Fibroblast of skin of right quadriceps (primary cell): Measurements from ENCODE around the gene S100A13.
"Not testable (repeated sequence)": the region's sequence is repeated elsewhere in the genome, so short reads cannot be mapped to it uniquely, and the experiment has no call there.

Source experiments
- DNase-seq: peaks from one replicate; pipeline ENCODE4 v3.0.0-alpha.2; 2013

S100A13 gene

DNA sequence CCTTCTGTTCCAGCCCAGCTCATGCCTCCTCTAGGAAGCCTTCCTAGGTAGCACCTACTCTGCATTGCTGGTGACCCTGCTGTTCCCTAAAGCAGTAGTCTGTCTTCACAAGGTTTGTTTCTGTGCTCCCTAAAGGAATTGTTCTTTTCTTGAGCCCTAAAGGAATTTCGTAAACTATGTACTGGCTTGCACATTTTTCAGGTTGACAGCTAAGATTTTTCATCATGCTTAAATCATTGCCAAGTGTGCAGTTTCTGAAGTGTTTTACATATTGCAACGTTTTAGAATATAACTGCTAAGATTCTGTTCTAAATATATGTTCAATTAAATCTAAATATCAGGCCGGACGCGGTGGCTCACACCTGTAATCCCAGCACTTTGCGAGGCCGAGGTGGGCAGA is 27.5 kb downstream of the S100A13 start:
- no peak for DNase-seq

GRCh38 chr1:153598309-153599172 is 28.8 kb downstream of the S100A13 start:
- DNase-seq: peak; percentile 74

DNA sequence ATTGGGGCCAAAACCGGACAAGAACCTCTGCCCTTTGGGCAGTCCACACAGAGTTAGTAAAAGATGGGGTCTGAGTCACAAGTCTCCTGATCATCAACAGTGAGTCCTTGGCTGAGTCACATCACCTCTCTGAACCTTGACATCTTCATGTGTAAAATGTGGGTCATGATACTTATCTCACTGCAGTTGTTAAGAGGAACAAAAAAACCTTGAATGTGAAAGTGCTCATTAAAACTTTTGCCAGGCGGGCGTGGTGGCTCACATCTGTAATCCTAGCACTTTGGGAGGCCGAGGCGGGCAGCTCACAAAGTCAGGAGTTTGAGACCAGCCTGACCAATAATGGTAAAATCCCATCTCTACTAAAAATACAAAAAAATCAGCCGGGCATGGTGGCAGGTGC is 30.1 kb downstream of the S100A13 start:
- DNase-seq: no peak

DNA sequence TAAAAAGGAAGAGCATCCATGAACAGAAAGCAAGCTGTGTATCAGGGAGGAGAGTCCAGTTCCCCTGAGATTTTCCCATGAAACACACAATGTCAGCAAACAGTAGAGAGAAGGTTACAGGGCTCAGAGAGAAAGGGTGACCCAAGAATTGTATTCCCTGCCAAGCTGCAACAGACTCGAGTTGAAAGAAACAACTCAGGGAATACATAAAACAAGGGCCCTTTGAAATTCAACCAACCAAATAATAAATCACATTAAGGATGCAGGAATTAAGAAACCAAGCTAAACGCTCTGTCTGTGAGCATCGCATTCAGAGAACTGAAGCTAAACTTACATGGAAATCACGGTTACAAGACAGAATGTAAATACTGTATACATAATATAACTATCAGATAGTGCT is 34.6 kb downstream of the S100A13 start:
- no peak for DNase-seq

GRCh38 chr1:153588482-153588881 is 38.8 kb downstream of the S100A13 start:
- DNase-seq: no peak

DNA sequence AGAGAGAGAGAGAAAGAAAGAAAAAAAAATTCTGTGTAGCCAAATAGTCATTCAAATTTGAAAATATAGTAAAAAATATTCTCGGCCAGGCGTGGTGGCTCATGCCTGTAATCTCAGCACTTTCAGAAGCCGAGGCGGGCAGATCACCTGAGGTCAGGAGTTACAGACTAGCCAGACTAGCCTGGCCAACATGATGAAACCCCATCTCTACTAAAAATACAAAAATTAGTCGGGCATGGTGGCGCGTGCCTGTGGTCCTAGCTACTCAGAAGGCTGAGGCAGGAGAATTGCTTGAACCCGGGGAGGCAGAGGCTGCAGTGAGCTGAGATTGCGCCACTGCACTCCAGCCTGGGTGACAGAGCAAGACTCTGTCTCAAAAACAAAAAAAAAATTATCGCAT is 39.3 kb downstream of the S100A13 start:
- not testable (repeated sequence) for DNase-seq

- DNase-seq: no peak
Measured at GRCh38 chr1:153587314-153587713, 40.0 kb downstream of the S100A13 start.

GRCh38 chr1:153586347-153586746 is 41.0 kb downstream of the S100A13 start:
- no peak for DNase-seq

GRCh38 chr1:153585006-153585405 is 42.3 kb downstream of the S100A13 start:
- DNase-seq: no peak

DNA sequence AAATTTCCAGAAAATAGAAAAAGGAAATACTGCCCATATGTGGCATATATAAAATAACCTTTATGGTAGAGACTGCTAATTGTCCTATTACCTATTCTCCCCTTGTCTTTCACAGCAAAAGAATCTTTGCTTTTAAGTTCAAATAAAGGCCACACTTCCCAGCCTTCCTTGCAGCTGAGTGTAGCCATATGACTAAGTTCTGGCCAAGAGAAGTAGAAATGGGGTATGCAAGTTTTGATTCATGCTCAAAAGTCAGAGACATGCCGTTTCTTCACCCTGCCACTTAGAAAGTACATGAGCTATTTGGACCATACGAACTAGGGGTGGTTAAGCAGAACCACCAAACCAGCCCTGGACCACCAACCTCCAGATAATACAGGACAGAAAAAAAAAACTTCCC is 43.3 kb downstream of the S100A13 start:
- DNase-seq: peak; percentile 26

DNA sequence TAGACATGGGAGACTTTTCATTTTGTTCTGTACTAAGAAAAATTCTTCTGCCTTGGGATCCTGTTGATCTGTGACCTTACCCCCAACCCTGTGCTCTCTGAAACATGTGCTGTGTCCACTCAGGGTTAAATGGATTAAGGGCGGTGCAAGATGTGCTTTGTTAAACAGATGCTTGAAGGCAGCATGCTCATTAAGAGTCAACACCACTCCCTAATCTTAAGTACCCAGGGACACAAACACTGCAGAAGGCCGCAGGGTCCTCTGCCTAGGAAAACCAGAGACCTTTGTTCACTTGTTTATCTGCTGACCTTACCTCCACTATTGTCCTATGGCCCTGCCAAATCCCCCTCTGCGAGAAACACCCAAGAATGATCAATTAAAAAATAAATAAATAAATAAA is 43.8 kb downstream of the S100A13 start:
- DNase-seq: not testable (repeated sequence)

- DNase-seq: not testable (repeated sequence)
Measured at GRCh38 chr1:153582836-153583235, 44.5 kb downstream of the S100A13 start.

DNA sequence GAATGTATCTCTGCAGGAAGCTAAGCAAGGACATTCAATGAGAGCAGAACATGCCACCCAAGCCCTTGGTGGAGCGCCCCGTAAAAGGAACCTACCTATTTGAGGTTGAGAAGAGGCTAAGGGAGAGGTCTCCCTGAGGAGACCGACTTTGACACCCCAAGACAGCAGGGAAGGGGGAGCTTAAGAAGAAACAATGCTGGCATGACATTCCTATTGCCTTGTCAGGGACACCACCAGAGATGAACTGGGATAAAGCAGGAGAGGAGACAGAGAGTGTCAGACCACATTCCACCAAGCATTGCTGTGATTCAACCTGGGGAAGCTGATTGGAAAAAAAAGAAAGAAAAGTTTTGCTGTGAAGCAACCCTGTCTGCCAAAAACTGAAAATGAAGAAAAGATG is 48.4 kb downstream of the S100A13 start:
- peak; percentile 48 for DNase-seq

DNA sequence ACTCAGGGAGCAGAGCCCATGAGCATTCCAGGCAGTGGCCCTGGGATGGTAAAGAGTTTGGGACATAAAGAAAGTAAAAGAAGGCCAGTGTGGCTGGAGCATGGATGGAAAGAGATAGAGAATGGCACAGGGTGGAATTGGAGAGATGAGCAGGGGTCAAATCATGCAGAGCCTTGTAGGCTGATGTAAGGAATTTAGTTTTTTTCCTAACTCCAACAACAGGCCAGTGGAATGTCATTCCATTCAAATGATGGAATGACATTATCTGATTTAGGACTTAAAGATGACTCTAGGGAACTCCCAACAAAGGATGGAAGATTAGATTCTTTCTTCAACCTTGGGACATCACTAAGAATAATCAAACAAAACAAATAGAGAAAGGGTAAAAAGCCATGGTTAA is 48.8 kb downstream of the S100A13 start:
- peak; percentile 76 for DNase-seq

DNA sequence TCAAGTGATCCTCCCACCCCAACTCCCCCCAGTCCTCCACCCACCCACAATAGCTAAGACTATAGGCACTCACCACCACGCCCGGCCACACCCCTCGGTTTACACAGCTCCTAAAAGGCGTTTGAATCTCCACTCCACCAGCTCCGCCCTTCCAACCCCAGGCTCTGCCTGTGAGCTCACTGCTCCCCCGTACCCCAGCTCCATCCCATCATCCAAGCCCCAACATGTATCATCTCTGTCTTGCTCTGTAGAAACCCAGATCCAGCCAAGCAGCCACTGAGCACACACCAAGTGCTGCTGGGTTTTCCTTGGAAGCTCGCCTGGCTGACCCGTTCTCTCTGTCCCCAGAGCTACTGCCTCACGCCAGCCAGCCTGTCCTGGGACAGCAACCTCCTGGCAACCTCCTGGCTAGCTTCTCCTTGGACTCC is 49.7 kb downstream of the S100A13 start:
- no peak for DNase-seq

- DNase-seq: no peak
Measured at GRCh38 chr1:153577138-153577537, 50.2 kb downstream of the S100A13 start.

DNA sequence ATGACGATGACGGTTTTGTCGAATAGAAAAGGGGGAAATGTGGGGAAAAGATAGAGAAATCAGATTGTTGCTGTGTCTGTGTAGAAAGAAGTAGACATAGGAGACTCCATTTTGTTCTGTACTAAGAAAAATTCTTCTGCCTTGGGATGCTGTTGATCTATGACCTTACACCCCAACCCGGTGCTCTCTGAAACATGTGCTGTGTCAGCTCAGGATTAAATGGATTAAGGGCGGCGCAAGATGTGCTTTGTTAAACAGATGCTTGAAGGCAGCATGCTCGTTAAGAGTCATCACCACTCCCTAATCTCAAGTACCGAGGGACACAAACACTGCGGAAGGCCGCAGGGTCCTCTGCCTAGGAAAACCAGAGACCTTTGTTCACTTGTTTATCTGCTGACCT is 51.8 kb downstream of the S100A13 start:
- not testable (repeated sequence) for DNase-seq

GRCh38 chr1:153575081-153575491 is 52.2 kb downstream of the S100A13 start:
- not testable (repeated sequence) for DNase-seq

GRCh38 chr1:153573351-153573750 is 54.0 kb downstream of the S100A13 start:
- DNase-seq: peak; percentile 24

GRCh38 chr1:153572569-153573015 is 54.7 kb downstream of the S100A13 start:
- peak; percentile 85 for DNase-seq

GRCh38 chr1:153571706-153572105 is 55.6 kb downstream of the S100A13 start:
- DNase-seq: no peak

GRCh38 chr1:153570874-153571273 is 56.4 kb downstream of the S100A13 start:
- no peak for DNase-seq

GRCh38 chr1:153569465-153569864 is 57.8 kb downstream of the S100A13 start:
- no peak for DNase-seq
